Right renal pelvis (tissue), 4 donors: ENCODE measurements around the gene GNG10. TPM values are rescaled to one million over a fixed set of nuclear protein-coding genes. Genes with fewer than 3 reads are reported as not detected.

Experiments used
- DNase-seq, 4 donors: peaks; one replicate each; pipeline ENCODE4 v3.0.0-alpha.2; 2013; ENCODE audit warnings: low read depth in 4 of 4, low spot score in 3 of 4, missing footprints in 1 of 4
- polyA plus RNA-seq, 4 donors: library from polyadenylated mRNA; unstranded; fragments of 120-200 nt; gene quantifications; one replicate each; pipeline ENCODE4 v1.2.1, GENCODE V29; 2013; ENCODE audit not compliant: insufficient read length in 4 of 4

GNG10 gene
- polyA plus RNA-seq, 4 donors: 56.9 to 72.4 (median 70.1) TPM

DNA sequence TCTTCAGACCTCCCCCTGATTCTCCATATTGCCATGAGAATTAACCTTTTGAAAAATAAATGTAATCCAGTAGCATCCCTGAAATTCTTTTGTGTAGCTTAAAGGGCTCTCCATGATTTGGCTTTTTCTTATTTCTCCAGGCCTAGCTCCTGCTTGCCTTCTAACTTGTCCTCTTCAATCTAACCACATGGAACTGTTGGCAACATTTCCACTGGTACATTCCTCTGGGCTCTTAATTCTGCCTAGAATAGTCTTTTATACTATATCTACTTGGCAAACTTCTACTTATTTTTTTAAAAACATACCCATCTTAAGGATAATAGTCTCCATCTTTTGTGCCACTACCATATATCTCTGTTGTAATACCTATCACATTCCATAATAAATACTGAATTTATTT lies 54.1 kb downstream of the GNG10 start:
- DNase-seq: no peak

DNA sequence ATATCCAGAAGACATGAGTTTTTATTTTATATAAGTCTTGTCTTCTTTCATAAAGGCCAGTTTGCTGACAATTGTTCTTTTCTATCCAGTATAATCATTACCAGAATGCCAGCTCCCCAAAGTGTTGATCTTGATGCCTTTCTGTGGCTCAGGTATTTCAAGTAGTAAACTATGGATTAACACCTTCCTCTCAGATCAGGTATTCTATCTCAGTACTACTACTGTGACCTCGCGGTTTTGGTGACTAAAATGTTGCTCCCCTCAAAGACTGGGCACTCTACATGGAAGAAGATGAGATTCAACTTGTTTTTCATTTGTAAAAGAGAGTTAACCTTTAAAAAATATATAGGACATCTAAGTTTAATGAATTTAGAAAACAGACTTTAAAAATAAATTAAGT lies 58.1 kb downstream of the GNG10 start:
- DNase-seq: no peak

Other genes with a start within 250 kb of the GNG10 start
- gene ECPAS, start 177.2 kb upstream of the GNG10 start, polyA plus RNA-seq: 10 to 100 TPM; 67.1 to 73.4 (median 70.6) TPM
- 1 to 10 TPM; 2.0 to 2.9 (median 2.3) TPM for gene ZNF483, start 136.4 kb upstream of the GNG10 start, polyA plus RNA-seq
- gene PTGR1, start 62.0 kb upstream of the GNG10 start, polyA plus RNA-seq: 100 to 1,000 TPM; 189 to 360 (median 259) TPM
- 10 to 100 TPM; 15.5 to 18.0 (median 16.6) TPM for gene DNAJC25, start 30.3 kb upstream of the GNG10 start, polyA plus RNA-seq
- 1 to 10 TPM in 1 of 4 donors, under 1 TPM in 3; 0.65 to 1.5 (median 0.73) TPM for gene SHOC1, start 133.3 kb downstream of the GNG10 start, polyA plus RNA-seq
- 100 to 1,000 TPM in 1 of 4 donors, 10 to 100 TPM in 3; 61.6 to 101 (median 79.4) TPM for gene UGCG, start 235.2 kb downstream of the GNG10 start, polyA plus RNA-seq